Loucy (cell line): ENCODE data around the gene PDCD5.

Experiments
- EZH2phosphoT487 ChIP-seq: fragments of 200-600 bp; IDR thresholded peaks from 2 replicates; pipeline ENCODE4 v1.6.1; 2018; ENCODE audit warnings: antibody characterized with exemption, mild to moderate bottlenecking, moderate library complexity, borderline replicate concordance
- TF ChIP-seq, protein P1 (sequence below): fragments of 200-600 bp; sonication (generic); conservative IDR thresholded peaks from 2 replicates; pipeline ENCODE4 v1.5.1; 2014; ENCODE audit warnings: mild to moderate bottlenecking, antibody characterized with exemption, low read length

- TF ChIP-seq, protein P1, sequence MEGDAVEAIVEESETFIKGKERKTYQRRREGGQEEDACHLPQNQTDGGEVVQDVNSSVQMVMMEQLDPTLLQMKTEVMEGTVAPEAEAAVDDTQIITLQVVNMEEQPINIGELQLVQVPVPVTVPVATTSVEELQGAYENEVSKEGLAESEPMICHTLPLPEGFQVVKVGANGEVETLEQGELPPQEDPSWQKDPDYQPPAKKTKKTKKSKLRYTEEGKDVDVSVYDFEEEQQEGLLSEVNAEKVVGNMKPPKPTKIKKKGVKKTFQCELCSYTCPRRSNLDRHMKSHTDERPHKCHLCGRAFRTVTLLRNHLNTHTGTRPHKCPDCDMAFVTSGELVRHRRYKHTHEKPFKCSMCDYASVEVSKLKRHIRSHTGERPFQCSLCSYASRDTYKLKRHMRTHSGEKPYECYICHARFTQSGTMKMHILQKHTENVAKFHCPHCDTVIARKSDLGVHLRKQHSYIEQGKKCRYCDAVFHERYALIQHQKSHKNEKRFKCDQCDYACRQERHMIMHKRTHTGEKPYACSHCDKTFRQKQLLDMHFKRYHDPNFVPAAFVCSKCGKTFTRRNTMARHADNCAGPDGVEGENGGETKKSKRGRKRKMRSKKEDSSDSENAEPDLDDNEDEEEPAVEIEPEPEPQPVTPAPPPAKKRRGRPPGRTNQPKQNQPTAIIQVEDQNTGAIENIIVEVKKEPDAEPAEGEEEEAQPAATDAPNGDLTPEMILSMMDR: no peak
- no peak for TF ChIP-seq EZH2phosphoT487
Measured at GRCh38 chr19:32539240-32539916, 41.6 kb upstream of the PDCD5 start.
